H1 (cell line): Measurements from ENCODE around the gene NUP50. TPM values are rescaled to one million over a fixed set of nuclear protein-coding genes. Genes with fewer than 3 reads are reported as not detected.

ENCODE experiments used
- CTCF ChIA-PET: fragments of 300-600 bp; sonication (Branson Sonifier 250); formaldehyde crosslinking; loops from one replicate; lab custom pipeline; 2021; ENCODE audit not compliant: partially characterized antibody; lab: Charles Lee
- POLR2A ChIA-PET: fragments of 300-600 bp; sonication (Branson Sonifier 250); formaldehyde crosslinking; loops from one replicate; lab custom pipeline; 2021; ENCODE audit warnings: inconsistent platforms; ENCODE audit not compliant: partially characterized antibody; lab: Charles Lee
- DNase-seq, 2 experiments: peaks; one replicate each; pipeline versions ENCODE4 v3.0.0 to v3.0.0-alpha.2; 2010 to 2022; ENCODE audit warnings: low spot score in 2 of 2, low read depth in 1 of 2, mixed read lengths in 1 of 2
- FAIRE-seq: peaks from 2 replicates; lab custom pipeline; 2011; peaks lifted over from hg19 to GRCh38; lab: Jason Lieb, UNC
- H2AFZ ChIP-seq: 2 replicates; pipeline ENCODE4 v1.8.1; 2012; ENCODE audit warnings: low read length, inconsistent platforms
- H2AK5ac ChIP-seq: 2 replicates; pipeline ENCODE4 v1.6.1; 2013; ENCODE audit warnings: low read depth, low read length
- H2BK120ac ChIP-seq: replicated peaks from 2 replicates; pipeline ENCODE3; 2013; ENCODE audit warnings: low read depth, low read length, inconsistent platforms
- H2BK12ac ChIP-seq: 2 replicates; pipeline ENCODE4 v1.6.1; 2013; ENCODE audit warnings: low read depth, low read length
- H2BK15ac ChIP-seq: 2 replicates; pipeline ENCODE4 v1.6.1; 2013; ENCODE audit warnings: low read length
- H2BK20ac ChIP-seq: 2 replicates; pipeline ENCODE4 v1.6.1; 2013; ENCODE audit warnings: low read length
- H2BK5ac ChIP-seq: 2 replicates; pipeline ENCODE4 v1.6.1; 2013; ENCODE audit warnings: low read depth, low read length
- H3K14ac ChIP-seq: 2 replicates; pipeline ENCODE4 v1.6.1; 2013; ENCODE audit warnings: inconsistent platforms; ENCODE audit not compliant: insufficient read length
- H3K18ac ChIP-seq: 2 replicates; pipeline ENCODE4 v1.6.1; 2013; ENCODE audit warnings: low read length; ENCODE audit errors: extremely low read depth
- H3K23ac ChIP-seq: 2 replicates; pipeline ENCODE4 v1.6.1; 2013; ENCODE audit warnings: inconsistent platforms; ENCODE audit not compliant: insufficient read length
- H3K23me2 ChIP-seq: 2 replicates; pipeline ENCODE4 v1.6.1; 2013; ENCODE audit warnings: low read depth, low read length
- H3K27ac ChIP-seq: 2 replicates; pipeline ENCODE4 v1.6.1; 2011; ENCODE audit warnings: low read depth, low read length, inconsistent platforms
- H3K27me3 ChIP-seq, 4 experiments: replicated peaks in 1 of 4; 1 replicate in 1 of 4; 2 replicates in 3 of 4; pipeline versions ENCODE4 v1.6.1 to v1.8.1; 2011 to 2013; ENCODE audit warnings: low read length in 3 of 4, mild to moderate bottlenecking in 3 of 4, inconsistent platforms in 2 of 4, mixed read lengths in 2 of 4, moderate library complexity in 1 of 4; ENCODE audit not compliant: control insufficient read depth in 3 of 4, insufficient read depth in 3 of 4; ENCODE audit errors: extremely low read depth in 1 of 4
- H3K36me3 ChIP-seq, 4 experiments: 2 replicates each; pipeline versions ENCODE4 v1.6.1 to v1.8.1; 2011 to 2013; ENCODE audit warnings: mild to moderate bottlenecking in 4 of 4, low read length in 3 of 4, moderate library complexity in 2 of 4, control low read depth in 1 of 4, inconsistent platforms in 1 of 4; ENCODE audit not compliant: insufficient read depth in 4 of 4, control insufficient read depth in 2 of 4
- H3K4ac ChIP-seq: replicated peaks from 2 replicates; pipeline ENCODE3; 2013; ENCODE audit warnings: low read length, low read depth, mixed read lengths, inconsistent platforms; ENCODE audit not compliant: insufficient read length
- H3K4me1 ChIP-seq, 4 experiments: replicated peaks in 1 of 4; 1 replicate in 1 of 4; 2 replicates in 3 of 4; pipeline versions ENCODE4 v1.6.1 to v1.8.1; 2011 to 2013; ENCODE audit warnings: low read length in 3 of 4, inconsistent platforms in 2 of 4, mixed read lengths in 1 of 4; ENCODE audit not compliant: insufficient read depth in 4 of 4, control insufficient read depth in 3 of 4
- H3K4me2 ChIP-seq, 2 experiments: 2 replicates each; pipeline versions ENCODE4 v1.6.1 to v1.8.1; 2011 to 2013; ENCODE audit warnings: low read depth in 2 of 2, low read length in 2 of 2, control low read depth in 1 of 2, inconsistent platforms in 1 of 2, mild to moderate bottlenecking in 1 of 2; ENCODE audit not compliant: insufficient read depth in 1 of 2
- H3K4me3 ChIP-seq, 4 experiments: fragments of 200-600, 300-600 bp in 1 of 4; sonication (generic), shearing (Covaris generic), sonication (Bioruptor Twin) in 1 of 4; 2 replicates each; pipeline versions ENCODE4 v1.5.1 to v1.8.1; 2011 to 2016; ENCODE audit warnings: low read length in 4 of 4, low read depth in 3 of 4, control low read depth in 2 of 4, inconsistent platforms in 2 of 4, mild to moderate bottlenecking in 2 of 4, mixed read lengths in 1 of 4, moderate library complexity in 1 of 4; ENCODE audit not compliant: insufficient read depth in 2 of 4; ENCODE audit errors: extremely low read depth in 1 of 4
- H3K56ac ChIP-seq: replicated peaks from 2 replicates; pipeline ENCODE3; 2013; ENCODE audit warnings: low read depth, mild to moderate bottlenecking, mixed read lengths, low read length, inconsistent platforms; ENCODE audit not compliant: insufficient read length
- H3K79me1 ChIP-seq: 2 replicates; pipeline ENCODE4 v1.6.1; 2013; ENCODE audit warnings: low read depth, low read length, control low read depth
- H3K79me2 ChIP-seq, 2 experiments: 2 replicates each; pipeline versions ENCODE4 v1.6.1 to v1.8.1; 2012 to 2013; ENCODE audit warnings: low read length in 2 of 2, mild to moderate bottlenecking in 2 of 2, inconsistent platforms in 1 of 2; ENCODE audit not compliant: insufficient read depth in 2 of 2, control insufficient read depth in 1 of 2
- H3K9ac ChIP-seq, 4 experiments: replicated peaks in 1 of 4; 1 replicate in 1 of 4; 2 replicates in 3 of 4; pipeline versions ENCODE4 v1.6.1 to v1.8.1; 2011 to 2013; ENCODE audit warnings: low read depth in 3 of 4, low read length in 3 of 4, control low read depth in 2 of 4, mild to moderate bottlenecking in 2 of 4, moderate library complexity in 2 of 4, inconsistent platforms in 1 of 4; ENCODE audit errors: extremely low read depth in 1 of 4
- H3K9me3 ChIP-seq, 2 experiments: 2 replicates each; pipeline versions ENCODE4 v1.6.1 to v1.8.1; 2012 to 2013; ENCODE audit warnings: mild to moderate bottlenecking in 2 of 2, moderate library complexity in 2 of 2, control low read depth in 1 of 2, inconsistent platforms in 1 of 2, low read depth in 1 of 2, low read length in 1 of 2, mixed read lengths in 1 of 2; ENCODE audit not compliant: insufficient read depth in 2 of 2
- H4K20me1 ChIP-seq, 2 experiments: replicated peaks in 1 of 2; 2 replicates each; pipeline versions ENCODE3 to v1.8.1; 2011 to 2013; ENCODE audit warnings: inconsistent platforms in 2 of 2, low read length in 2 of 2, mild to moderate bottlenecking in 1 of 2; ENCODE audit not compliant: insufficient read depth in 2 of 2, control insufficient read depth in 1 of 2
- H4K5ac ChIP-seq: 2 replicates; pipeline ENCODE4 v1.6.1; 2013; ENCODE audit warnings: low read length, low read depth, mixed read lengths, inconsistent platforms; ENCODE audit not compliant: insufficient read length
- H4K8ac ChIP-seq: 2 replicates; pipeline ENCODE4 v1.8.0; 2013; ENCODE audit warnings: mild to moderate bottlenecking, moderate library complexity, low read length, inconsistent platforms; ENCODE audit not compliant: insufficient read depth; ENCODE audit errors: extremely low read depth
- H4K91ac ChIP-seq: replicated peaks from 2 replicates; pipeline ENCODE3; 2013; ENCODE audit warnings: low read length, mixed read lengths, inconsistent platforms; ENCODE audit not compliant: insufficient read length
- ATF2 ChIP-seq: IDR thresholded peaks from 2 replicates; pipeline ENCODE4 v1.6.1; 2012; ENCODE audit warnings: low read length, inconsistent platforms
- CTBP2 ChIP-seq: IDR thresholded peaks from 2 replicates; pipeline ENCODE4 v1.7.0; 2011; ENCODE audit warnings: borderline replicate concordance, mild to moderate bottlenecking, moderate library complexity, mixed read lengths, low read length; ENCODE audit not compliant: insufficient read depth, insufficient read length
- GABPA ChIP-seq: IDR thresholded peaks from 2 replicates; pipeline ENCODE4 v1.6.1; 2011; ENCODE audit warnings: mild to moderate bottlenecking, low read length, moderate library complexity, borderline replicate concordance; ENCODE audit not compliant: insufficient read depth
- HDAC6 ChIP-seq: IDR thresholded peaks from one replicate; pipeline ENCODE4 v1.7.1; 2012; ENCODE audit warnings: low read depth, mild to moderate bottlenecking, inconsistent platforms, low read length, moderate library complexity
- KDM1A ChIP-seq: fragments of 200-600, 300-600 bp; sonication (generic); IDR thresholded peaks from 2 replicates; pipeline ENCODE4 v1.7.1; 2016; ENCODE audit warnings: mild to moderate bottlenecking, low read length, borderline replicate concordance
- KDM5A ChIP-seq: fragments of 200-600 bp; IDR thresholded peaks from 2 replicates; pipeline ENCODE4 v1.7.1; 2012; ENCODE audit warnings: mild to moderate bottlenecking, low read length, inconsistent platforms, mixed read lengths
- POLR2AphosphoS5 ChIP-seq: IDR thresholded peaks from 2 replicates; pipeline ENCODE4 v1.6.1; 2011; ENCODE audit warnings: low read depth, low read length
- RBBP5 ChIP-seq: IDR thresholded peaks from 2 replicates; pipeline ENCODE4 v1.7.1; 2012; ENCODE audit warnings: low read depth, mild to moderate bottlenecking, inconsistent platforms, low read length, moderate library complexity, borderline replicate concordance
- SIN3A ChIP-seq, 2 experiments: IDR thresholded peaks in 1 of 2; conservative IDR thresholded peaks in 1 of 2; 2 replicates each; pipeline ENCODE4 v1.6.1; 2011 to 2012; ENCODE audit warnings: low read length in 2 of 2, improper control_type of control experiment in 1 of 2, low read depth in 1 of 2, mild to moderate bottlenecking in 1 of 2
- SP2 ChIP-seq: IDR thresholded peaks from 2 replicates; pipeline ENCODE4 v1.6.1; 2012; ENCODE audit warnings: mild to moderate bottlenecking, low read length, inconsistent platforms
- SRF ChIP-seq: IDR thresholded peaks from 2 replicates; pipeline ENCODE4 v1.6.1; 2011; ENCODE audit warnings: mild to moderate bottlenecking, low read depth, low read length, moderate library complexity
- YY1 ChIP-seq: IDR thresholded peaks from 2 replicates; pipeline ENCODE4 v1.6.1; 2011; ENCODE audit warnings: low read depth, mild to moderate bottlenecking, low read length
- WGBS, 2 experiments: shearing (Covaris generic) in 1 of 2; methylation state at CpG; one replicate each; pipeline versions ENCODE4 v1.1.6 to v1.1.7; 2013 to 2015; ENCODE audit warnings: low lambda C conversion rate in 2 of 2, mixed read lengths in 2 of 2, inconsistent platforms in 1 of 2, low coverage in 1 of 2, missing lambda C conversion rate in 1 of 2; ENCODE audit not compliant: insufficient replicate concordance in 2 of 2, insufficient coverage in 1 of 2, insufficient read length in 1 of 2; ENCODE audit errors: extremely low coverage in 1 of 2, missing lambda C conversion rate in 1 of 2; 5-methylcytosine and 5-hydroxymethylcytosine counted together
- polyA plus RNA-seq, 7 experiments: library from polyadenylated mRNA; depleted of rRNA in 3 of 7; stranded (reverse) in 5 of 7; unstranded in 2 of 7; fragments of >200 nt in 5 of 7; fragments of 200-250 nt in 2 of 7; gene quantifications; 1 replicate in 5 of 7; 2 replicates in 1 of 7; 4 replicates in 1 of 7; pipeline versions ENCODE4 v1.2.1 to v1.2.3, GENCODE V29; 2011 to 2013; ENCODE audit warnings: missing spikeins in 2 of 7, mixed read lengths in 2 of 7
- total RNA-seq: library from RNA; stranded (reverse); fragmentation: NEBNext Ultra II Directional; extraction: Animal tissue kit (Norgen Biotek cat#: 25700); gene quantifications from 2 replicates; pipeline ENCODE4 v1.2.1, GENCODE V29; 2021

The NUP50 gene
- total and polyA plus RNA-seq, 2 of the 8 experiments (the other 6 are each of a cell fraction or from before 2014, with no cell fraction given) = 20.0 to 112 TPM

- peaks cover 3 to 4% of the 10 kb centered on the region in 2 experiments for H4K20me1 ChIP-seq
- H3K18ac ChIP-seq = no peak overlapping the region
- H2BK12ac ChIP-seq = no peak overlapping the region
- H3K23ac ChIP-seq = no peak overlapping the region
- no peak overlapping the region for H2BK20ac ChIP-seq
- no peaks in the 10 kb centered on the region for H3K27me3 ChIP-seq
- peaks cover 0 to 3% (median 3%) of the 10 kb centered on the region in 4 experiments; a peak in 3 of 8 replicates for H3K36me3 ChIP-seq
- H4K8ac ChIP-seq = no peak overlapping the region
- no peak overlapping the region for H2BK120ac ChIP-seq
- H3K14ac ChIP-seq = no peak overlapping the region
- no peak overlapping the region for H4K91ac ChIP-seq
- H3K4me2 ChIP-seq = no peak overlapping the region
- CTCF ChIA-PET = interaction anchor here (1.8 to 3.5 kb wide), 2 partner anchors 10 to 13 kb away, joined by 6 to 21 read pairs; no protein-coding TSS in a partner anchor
- H3K27ac ChIP-seq = no peak overlapping the region
- DNase-seq (no peak), FAIRE-seq (no peak)
- H4K5ac ChIP-seq = no peak overlapping the region
- H3K56ac ChIP-seq = no peak overlapping the region
- no peaks in the 10 kb centered on the region for H3K79me1 ChIP-seq
- H2BK15ac ChIP-seq = no peak overlapping the region
- H3K9ac ChIP-seq = no peak overlapping the region
- POLR2A ChIA-PET = interaction anchor here (0.7 kb wide), 1 partner anchor 10 kb away, joined by 3 read pairs; no protein-coding TSS in a partner anchor
- no peak overlapping the region for H3K4me3 ChIP-seq
- 95% methylated on average over 16 of the region's 16 CpGs; no CpG with 5 or more reads in 1 of the 2 experiments for WGBS, 2 experiments
- no peak overlapping the region for H3K4ac ChIP-seq
- no peaks in the 10 kb centered on the region for H3K23me2 ChIP-seq
- no peak overlapping the region for H2BK5ac ChIP-seq
- no peaks in the 10 kb centered on the region for H3K79me2 ChIP-seq
- peaks cover 3 to 24% (median 8%) of the 10 kb centered on the region in 4 experiments; a peak in 5 of 7 replicates for H3K4me1 ChIP-seq
- no peaks in the 10 kb centered on the region for H3K9me3 ChIP-seq
- H2AK5ac ChIP-seq = no peak overlapping the region
- H2AFZ ChIP-seq = no peak overlapping the region
- TF ChIP-seq ATF2 (no peak), GABPA (no peak), RBBP5 (no peak), HDAC6 (no peak), KDM1A (no peak), KDM5A (no peak), SIN3A (conservative IDR thresholded peaks at IDR 0.05 in 1 of 2, IDR thresholded peaks at IDR 0.05 in 1 of 2; ENCODE audit: low read depth in 1 of 2, low read length in 2 of 2) (no peak), SRF (no peak), POLR2AphosphoS5 (no peak), YY1 (no peak), SP2 (no peak), CTBP2 (no peak)
These were observed 32.6 kb downstream of the NUP50 start for GRCh38 chr22:45196308-45196707.
